GM12892 (cell line): ENCODE measurements around the gene KCNMA1.

ENCODE experiments used
- DNase-seq: peaks from one replicate; pipeline ENCODE4 v3.0.0; 2011; ENCODE audit not compliant: insufficient read length
- FAIRE-seq: peaks from 2 replicates; lab custom pipeline; 2011; peaks lifted over from hg19 to GRCh38; lab: Jason Lieb, UNC
- POLR2A ChIP-seq: IDR thresholded peaks from 2 replicates; pipeline ENCODE4 v1.6.1; 2011; ENCODE audit warnings: low read depth, low read length, control low read depth
- POLR2AphosphoS5 ChIP-seq: IDR thresholded peaks from 2 replicates; pipeline ENCODE4 v1.6.1; 2011; ENCODE audit warnings: low read depth, low read length, control low read depth
- TAF1 ChIP-seq: IDR thresholded peaks from 2 replicates; pipeline ENCODE4 v1.6.1; 2011; ENCODE audit warnings: low read depth, mild to moderate bottlenecking, control low read depth, low read length, borderline replicate concordance

Gene KCNMA1

DNA sequence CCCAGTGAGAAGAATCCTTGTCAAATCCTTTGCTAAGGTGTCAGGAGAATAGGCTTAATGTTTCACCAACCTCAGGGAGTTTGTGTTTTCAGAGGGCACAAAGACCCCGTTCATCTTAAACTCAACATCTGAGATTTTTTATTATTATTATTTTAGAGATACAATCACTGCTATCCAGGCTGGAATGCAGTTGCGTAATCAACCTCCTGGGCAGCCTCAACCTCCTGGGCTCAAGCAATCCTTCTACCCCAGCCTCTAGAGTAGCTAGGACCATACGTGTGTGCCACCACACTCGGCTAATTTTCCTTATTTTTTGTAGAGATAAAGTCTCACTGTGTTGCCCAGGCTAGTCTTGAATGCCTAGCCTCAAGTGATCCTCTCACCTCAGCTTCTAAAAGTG, 599.2 kb downstream of the KCNMA1 start:
- TF ChIP-seq POLR2A, result no peak
- no peak for TF ChIP-seq TAF1
- TF ChIP-seq POLR2AphosphoS5, result no peak
- FAIRE-seq (no peak), DNase-seq (no peak)

DNA sequence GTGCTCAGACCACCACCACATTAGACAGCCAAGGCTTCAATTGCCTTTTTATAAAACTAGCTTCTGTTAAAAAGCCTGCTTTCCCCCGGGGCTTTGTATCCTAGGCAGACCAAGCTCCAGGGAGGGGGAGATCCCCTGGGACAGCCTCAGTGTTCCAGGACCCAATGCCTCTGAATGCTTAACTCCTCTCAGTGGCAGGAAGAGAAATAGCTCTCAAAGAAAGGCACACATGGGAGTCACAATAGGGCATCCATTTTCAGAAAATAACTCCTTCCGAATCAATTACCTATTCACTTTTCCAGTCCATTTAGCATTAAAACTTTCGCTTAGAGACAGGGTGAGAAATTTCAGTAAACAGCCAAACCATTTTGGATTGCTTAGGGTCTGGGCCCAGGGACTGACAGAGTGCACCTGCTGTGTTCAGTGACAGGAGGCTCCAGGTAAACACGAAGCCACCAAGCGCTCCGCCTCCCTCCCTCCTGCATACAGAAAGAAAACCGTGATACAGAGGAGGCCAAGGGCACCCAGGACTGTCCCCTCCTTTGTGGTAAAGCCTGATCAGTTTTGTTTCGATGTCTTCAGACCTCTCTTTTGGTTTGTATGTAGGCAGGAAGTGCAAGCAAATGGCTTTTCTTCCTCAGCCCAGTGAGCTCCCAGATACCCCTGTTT, 599.7 kb downstream of the KCNMA1 start:
- DNase-seq, result no peak

DNA sequence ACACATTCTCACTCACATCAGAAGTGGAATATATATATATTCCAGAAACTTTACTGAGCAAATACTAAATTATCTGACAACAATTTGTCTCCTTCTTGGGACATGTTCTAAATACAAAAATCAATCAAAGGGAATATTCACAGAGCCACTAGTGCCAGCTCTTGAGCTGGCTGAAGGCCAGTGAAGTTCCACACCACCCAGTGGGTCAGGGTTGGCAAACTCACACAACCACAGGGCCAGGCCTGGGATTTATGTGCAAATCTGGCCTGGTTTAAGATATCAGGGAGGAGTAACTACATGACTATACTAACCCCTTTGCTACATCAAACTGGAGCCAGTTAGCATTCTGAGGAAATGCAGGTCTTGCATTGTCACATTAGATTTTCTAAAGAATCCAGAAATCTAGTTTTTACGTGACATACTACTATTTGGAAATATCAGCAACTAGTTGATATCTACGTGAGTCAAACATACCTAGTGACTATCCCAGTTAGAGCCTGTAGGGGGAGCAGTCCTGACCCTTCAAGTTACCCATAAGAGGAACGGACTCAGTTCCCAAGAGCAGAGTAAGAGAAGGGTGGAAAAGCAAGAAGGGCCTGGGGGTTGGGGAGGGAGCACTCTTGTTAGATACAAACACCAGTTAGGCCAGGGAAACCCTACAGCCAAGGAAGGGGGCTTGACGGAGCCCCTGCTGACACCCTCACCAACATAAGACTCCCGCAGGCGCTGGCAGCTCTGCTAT, 600.4 kb downstream of the KCNMA1 start:
- DNase-seq (no peak), FAIRE-seq (peak; percentile 69)
- no peak for TF ChIP-seq POLR2A
- no peak for TF ChIP-seq POLR2AphosphoS5
- no peak for TF ChIP-seq TAF1

More for the DNA sequence above, 599.7 kb downstream of the KCNMA1 start:
- no peak for TF ChIP-seq POLR2AphosphoS5
- TF ChIP-seq TAF1, result no peak
- TF ChIP-seq POLR2A, result no peak
- FAIRE-seq, result no peak

DNA sequence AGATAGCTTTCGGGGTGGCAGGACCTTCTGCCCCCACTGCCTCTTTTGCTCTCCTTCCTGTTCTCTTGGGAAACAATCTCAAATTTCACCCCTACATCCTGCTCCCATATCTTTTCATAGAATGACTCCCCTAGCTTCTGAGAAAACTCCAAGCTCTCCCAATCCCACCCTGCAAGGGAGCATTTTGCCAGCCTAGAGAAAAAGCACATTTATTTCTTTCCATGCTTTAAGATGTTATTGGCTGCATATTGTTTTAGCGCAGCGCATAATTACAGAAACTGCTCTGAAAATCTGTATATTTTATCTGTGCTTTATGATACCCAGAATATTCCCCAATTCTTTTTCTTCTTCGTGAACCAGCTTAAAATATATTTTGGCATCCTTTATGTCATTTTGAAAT, 601.3 kb downstream of the KCNMA1 start:
- FAIRE-seq, result no peak
- no peak for DNase-seq
- TF ChIP-seq POLR2A (no peak), TAF1 (no peak), POLR2AphosphoS5 (no peak)

DNA sequence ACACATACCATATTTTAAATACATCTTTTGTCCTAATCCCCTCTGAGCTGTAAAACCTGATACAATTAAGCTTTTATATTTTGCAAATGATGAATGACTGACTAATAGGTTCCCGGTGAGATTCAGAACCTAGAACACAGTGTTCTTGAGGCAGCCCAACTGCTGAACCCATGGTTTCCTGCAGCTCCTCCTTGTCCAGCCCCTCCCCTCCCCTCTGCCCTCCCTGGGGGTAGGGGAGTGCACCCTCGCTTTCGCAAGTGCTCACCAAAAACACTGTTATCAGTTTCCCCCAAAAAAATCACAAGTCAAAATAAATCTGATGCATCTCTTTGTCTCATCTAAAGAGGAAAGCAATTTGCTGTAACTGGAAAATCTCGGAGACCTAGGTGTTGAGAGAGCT, 602.8 kb downstream of the KCNMA1 start:
- TF ChIP-seq POLR2AphosphoS5 (no peak), POLR2A (no peak), TAF1 (no peak)

DNA sequence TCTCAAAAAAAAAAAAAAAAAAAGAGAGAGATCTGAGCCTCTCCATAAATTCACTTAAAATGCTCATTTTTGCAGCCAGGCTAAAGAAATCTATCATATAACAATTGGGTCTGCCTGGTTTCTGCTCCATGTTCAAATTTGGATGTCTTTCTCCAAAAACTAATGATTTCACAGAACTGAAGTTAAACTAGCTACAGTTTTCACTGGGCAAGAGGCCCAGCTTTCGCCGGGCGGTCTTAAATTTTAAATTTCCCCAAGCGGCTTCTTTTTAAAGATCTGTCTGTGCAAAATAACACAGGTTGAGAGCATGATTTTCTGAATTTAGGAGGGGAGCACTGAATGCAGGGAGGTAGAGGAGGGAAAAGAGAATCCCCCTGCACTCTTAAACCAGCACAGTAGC, 603.4 kb downstream of the KCNMA1 start:
- FAIRE-seq (no peak), DNase-seq (no peak)
- no peak for TF ChIP-seq POLR2AphosphoS5
- no peak for TF ChIP-seq POLR2A
- no peak for TF ChIP-seq TAF1

More for the DNA sequence above, 602.8 kb downstream of the KCNMA1 start:
- FAIRE-seq (no peak), DNase-seq (no peak)

DNA sequence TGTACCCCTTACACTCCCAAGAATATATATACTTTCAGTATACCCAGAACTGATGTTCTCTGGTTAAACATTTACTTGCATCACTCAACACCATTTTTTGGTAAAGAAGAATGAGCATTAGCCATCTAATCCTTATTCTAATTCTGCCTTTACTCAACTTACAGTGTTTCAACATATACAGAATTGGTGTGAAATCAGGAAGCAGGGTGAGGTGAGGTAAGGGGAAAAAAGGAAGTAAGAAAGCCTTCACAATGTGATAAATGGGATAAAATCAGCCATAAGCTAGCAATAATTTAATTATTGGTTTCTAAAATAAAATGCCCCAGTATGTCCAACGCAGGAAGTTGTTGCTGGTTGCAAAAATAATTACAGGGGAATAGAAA, 605.4 kb downstream of the KCNMA1 start:
- FAIRE-seq (no peak), DNase-seq (no peak)
- no peak for TF ChIP-seq POLR2A
- TF ChIP-seq POLR2AphosphoS5, result no peak
- no peak for TF ChIP-seq TAF1

DNA sequence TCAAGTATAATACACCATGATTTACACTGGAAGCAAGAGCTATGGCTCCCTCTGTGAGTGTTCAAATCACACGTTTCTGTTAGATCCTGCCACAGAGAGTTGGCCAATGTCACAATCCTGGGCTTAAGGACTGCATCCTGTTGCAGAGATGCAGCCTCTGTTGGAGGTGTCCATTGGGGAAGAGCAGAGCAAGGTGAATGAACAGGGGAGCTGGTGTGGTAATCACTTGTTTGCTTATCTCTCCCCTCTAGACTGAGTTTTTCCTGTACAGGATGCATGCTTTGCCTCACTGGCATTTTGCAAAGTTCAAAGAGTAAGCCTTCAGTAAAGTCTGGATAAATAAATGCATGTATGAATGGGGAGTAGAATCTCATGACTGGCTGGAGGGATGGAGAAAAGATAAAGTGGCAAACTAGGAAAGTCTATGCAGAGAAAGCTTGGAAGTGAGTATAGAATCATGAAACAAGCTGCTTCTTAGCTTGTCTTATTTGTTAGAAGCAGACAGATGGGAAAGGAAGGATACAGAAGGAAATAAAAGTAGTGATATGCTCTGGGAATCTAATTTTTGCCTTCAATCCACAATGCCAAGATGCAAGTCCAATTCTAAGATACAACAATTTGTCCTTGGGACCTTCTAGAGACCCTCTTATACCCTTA, 605.9 kb downstream of the KCNMA1 start:
- FAIRE-seq (no peak), DNase-seq (no peak)
- TF ChIP-seq POLR2AphosphoS5 (no peak), TAF1 (no peak), POLR2A (no peak)

DNA sequence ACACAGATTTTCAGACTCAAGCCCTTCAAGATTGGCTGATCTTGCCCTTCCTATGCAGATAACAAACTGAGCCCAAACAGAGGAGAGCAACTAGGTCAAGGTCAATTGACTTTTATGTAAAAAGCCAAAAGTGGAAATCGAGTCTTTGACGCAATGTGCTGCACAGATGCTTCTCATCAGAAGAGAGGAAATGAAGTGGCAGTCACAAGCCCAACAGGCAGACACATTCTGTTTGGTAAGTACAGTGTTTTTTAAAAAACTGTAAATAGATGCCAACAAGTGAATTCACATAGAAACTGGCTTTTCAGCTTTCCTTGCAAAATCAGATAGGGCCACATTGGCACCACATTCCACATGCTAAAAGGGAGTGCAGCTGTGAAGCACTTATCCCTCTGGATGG, 606.6 kb downstream of the KCNMA1 start:
- no peak for TF ChIP-seq POLR2A
- no peak for TF ChIP-seq TAF1
- no peak for TF ChIP-seq POLR2AphosphoS5
- FAIRE-seq (no peak), DNase-seq (no peak)

DNA sequence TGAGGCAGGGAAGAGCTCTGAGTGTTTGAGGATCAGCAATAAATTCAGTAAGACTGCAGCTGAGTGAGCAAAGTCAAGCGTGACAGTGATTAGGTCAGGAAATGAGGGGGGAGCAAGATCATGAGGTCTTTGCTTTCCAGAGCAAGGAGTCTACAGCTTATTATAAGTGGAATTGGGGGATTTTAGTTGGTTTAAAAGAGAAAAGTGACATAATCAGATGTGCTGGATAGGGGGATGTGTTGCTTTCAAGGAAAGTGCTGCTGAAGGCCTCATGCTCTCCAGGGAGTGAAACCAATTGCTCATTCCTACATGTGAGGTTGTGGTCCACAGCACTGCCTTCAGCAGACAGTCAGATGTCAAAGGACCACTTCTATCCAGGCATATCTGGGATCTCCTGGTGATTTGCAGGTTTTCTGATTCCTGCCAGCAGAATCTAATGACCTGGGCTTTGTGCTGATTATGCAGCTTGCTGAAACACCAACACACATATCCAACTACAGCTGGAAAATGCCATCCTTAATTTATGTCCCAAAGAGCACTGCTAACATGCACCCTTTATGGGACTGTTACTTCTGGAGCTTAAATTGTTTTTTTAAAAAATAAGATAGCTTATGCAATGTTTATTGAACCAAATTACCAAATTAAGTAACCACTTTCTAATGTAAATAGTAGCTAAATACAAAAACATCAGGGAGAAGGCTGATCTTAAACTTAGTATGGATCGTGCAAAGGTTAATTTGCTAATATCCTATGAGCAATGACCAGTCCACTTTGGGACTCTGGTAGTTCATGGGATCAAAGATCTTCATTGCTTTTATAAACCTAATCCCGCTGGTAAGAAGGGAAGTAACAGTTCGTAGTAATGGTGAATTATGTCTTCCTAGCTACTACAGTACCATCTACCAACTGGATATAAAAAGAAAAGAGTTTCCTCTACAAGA, 607.6 kb downstream of the KCNMA1 start:
- no peak for DNase-seq
- TF ChIP-seq POLR2A, result no peak
- TF ChIP-seq POLR2AphosphoS5, result no peak
- no peak for TF ChIP-seq TAF1
- FAIRE-seq, result peak; percentile 36
